ENCODE data around the gene CLBA1.

DNA sequence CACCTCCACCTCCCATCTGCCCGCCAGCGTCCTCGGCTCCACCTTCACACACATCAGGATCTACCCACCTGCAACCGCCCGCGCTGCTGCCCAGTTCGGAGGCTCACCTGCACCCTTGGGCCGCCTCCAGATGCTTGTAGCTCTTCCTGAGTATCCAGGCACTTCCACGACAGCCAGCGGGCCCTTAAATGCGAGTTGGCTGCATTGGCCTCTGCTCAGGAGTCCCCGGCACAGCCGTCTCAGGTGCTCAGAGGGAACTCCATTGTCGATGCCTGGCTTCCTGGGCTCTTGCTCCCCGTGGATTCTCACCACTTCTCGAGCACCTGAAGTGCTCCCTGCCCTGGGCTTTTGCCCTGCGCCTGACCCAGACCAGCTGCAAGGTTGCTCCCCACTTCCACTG lies 57.2 kb downstream of the CLBA1 start:
- TF ChIP-seq, protein P1, sequence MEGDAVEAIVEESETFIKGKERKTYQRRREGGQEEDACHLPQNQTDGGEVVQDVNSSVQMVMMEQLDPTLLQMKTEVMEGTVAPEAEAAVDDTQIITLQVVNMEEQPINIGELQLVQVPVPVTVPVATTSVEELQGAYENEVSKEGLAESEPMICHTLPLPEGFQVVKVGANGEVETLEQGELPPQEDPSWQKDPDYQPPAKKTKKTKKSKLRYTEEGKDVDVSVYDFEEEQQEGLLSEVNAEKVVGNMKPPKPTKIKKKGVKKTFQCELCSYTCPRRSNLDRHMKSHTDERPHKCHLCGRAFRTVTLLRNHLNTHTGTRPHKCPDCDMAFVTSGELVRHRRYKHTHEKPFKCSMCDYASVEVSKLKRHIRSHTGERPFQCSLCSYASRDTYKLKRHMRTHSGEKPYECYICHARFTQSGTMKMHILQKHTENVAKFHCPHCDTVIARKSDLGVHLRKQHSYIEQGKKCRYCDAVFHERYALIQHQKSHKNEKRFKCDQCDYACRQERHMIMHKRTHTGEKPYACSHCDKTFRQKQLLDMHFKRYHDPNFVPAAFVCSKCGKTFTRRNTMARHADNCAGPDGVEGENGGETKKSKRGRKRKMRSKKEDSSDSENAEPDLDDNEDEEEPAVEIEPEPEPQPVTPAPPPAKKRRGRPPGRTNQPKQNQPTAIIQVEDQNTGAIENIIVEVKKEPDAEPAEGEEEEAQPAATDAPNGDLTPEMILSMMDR (IDR thresholded peaks at IDR 0.05; ENCODE audit: low read length) = no peak
- no peak for TF ChIP-seq EZH2 (optimal IDR thresholded peaks at IDR 0.05; ENCODE audit: low read depth, low read length)
- no peak for TF ChIP-seq EZH2phosphoT487 (IDR thresholded peaks at IDR 0.05; ENCODE audit: low read length)

All from MM.1S (cell line).